ENCODE measurements around the gene CLEC2D.
"Not testable (repeated sequence)": the region's sequence is repeated elsewhere in the genome, so short reads cannot be mapped to it uniquely, and the experiment has no call there.

CLEC2D gene

DNA sequence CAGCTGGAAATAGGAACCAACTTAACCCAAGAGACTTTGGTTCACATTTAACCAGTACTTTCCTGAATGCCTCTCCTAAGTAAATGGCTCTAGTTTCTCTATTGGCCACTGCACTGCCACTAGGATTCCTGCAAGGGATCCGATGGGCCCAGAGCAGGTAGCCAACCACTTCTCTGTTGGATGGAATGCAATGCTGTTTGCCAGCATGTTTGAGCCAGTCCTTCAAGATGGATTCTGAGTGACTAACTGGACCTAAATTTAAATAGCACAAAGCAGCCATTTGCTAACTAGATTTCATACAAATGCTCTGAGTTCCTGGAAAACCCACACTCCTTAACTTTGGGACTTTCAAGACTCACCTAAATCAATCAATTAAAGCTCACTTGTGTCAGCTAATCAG lies 9.5 kb upstream of the CLEC2D start:
- DNase-seq (ENCODE audit: low spot score), result no peak

GRCh38 chr12:9661720-9662119 lies 7.8 kb upstream of the CLEC2D start:
- DNase-seq (ENCODE audit: low spot score), result no peak

DNA sequence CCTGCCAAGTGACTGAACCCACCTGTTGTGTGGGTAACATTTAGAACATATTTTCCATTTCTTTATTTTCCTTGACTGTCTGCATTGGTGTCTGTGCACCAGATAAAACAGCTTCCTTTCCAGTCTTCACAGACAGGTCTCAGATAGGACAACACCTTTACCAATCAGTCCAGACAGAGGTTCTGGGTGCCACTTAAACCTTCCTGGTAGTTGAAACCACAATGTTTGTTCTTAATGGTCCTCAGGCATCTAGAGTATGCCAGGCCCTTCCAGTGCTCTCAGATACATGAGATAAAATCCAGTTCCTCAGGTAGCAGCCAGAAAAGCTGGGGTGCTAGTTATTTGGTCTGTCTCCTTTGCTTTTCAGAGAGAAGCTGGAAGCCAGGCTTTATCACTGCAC lies 7.0 kb upstream of the CLEC2D start:
- DNase-seq (ENCODE audit: low spot score), result no peak

DNA sequence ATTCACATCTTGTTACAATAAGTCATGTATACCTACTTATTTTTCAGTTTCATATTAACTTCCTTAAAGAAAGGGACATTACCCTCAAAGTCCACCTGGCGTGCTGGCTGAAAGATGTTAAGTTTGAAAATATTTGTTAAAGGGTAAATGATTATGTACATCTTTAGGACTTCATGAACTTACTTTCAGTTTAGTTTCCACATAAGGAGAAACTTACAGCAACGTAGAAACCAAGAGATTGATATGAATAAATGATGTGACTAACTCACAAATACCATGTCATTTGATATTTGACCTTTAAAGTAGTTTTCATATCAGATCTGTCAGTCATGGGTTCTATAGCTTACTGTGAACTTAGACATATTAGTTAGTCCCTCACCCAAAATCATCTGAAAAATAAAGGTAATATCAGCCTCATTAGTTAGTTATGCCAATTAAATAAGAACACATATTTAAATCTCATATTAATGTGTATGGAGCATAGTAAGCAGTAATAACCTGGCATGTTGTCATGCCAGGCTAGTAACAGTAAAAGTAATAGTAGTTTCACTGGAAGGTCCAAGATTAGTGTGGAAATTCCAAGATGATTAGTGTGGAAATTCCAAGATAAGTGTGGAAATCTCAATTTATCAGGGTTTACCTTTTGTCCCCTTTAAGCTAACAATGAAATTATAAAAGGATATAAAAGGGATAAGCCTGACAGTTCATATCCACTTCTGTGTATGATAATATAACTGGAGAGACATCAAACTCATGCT lies 1.9 kb upstream of the CLEC2D start:
- no peak for DNase-seq (ENCODE audit: low spot score)

DNA sequence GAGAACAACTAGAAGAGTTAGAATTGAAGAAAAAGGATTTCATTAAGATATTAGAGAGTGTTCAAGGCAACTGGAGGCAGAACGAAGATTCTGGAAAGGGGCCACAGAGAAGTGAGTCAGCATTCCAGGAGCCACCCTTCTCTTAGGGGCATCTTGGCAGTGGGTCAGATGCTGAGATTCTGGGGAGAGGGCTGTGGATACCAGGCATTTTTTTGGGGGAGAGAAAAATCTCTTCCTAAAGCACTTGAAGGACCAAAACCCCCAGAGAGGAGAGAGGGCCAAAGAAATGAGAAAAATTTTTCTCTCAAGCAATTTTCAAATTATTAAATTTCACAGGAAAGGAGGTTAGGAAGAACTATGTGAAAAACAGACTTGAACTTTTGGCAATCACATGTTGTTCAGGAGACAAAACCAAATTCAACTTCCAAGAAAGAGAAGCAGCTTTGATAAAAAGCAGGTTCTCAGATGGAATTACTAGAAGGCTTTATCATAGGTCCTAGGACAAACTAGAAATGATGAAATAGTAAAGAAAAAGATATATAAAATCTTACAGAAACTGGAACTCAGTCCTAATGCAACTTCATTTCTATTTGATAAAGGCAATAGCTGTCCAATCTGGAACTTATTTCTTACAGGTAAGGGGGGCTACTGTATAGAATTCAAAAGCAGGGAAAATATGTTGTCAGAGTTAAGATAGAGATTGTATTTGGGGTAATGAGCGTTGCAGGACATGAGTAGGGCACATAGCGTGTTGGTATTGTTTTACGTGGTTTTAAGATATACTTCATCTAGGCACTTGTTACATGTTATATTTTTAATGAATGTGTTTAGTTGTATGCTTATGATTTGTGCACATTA lies 1.1 kb upstream of the CLEC2D start:
- DNase-seq (ENCODE audit: low spot score), result no peak

GRCh38 chr12:9669019-9669326 lies 540 bp upstream of the CLEC2D start:
- no peak for DNase-seq (ENCODE audit: low spot score)

DNA sequence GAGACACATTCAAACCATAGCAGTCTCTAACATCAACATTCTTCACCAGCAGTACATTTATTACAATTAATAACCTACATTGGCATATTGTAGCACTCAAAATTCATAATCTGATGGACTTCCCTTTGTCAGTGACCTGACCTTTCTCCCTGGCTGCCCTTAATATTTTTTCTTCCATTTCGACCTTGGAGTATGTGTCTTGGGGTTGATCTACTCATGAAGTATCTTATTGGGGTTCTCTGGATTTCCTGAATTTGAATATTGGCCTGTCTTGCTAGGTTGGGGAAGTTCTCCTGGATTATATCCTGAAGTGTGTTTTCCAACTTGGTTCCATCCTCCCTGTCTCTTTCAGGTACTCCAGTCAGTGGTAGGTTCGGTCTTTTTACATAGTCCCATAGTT lies 2.8 kb downstream of the CLEC2D start:
- not testable (repeated sequence) for DNase-seq (ENCODE audit: low spot score)

DNA sequence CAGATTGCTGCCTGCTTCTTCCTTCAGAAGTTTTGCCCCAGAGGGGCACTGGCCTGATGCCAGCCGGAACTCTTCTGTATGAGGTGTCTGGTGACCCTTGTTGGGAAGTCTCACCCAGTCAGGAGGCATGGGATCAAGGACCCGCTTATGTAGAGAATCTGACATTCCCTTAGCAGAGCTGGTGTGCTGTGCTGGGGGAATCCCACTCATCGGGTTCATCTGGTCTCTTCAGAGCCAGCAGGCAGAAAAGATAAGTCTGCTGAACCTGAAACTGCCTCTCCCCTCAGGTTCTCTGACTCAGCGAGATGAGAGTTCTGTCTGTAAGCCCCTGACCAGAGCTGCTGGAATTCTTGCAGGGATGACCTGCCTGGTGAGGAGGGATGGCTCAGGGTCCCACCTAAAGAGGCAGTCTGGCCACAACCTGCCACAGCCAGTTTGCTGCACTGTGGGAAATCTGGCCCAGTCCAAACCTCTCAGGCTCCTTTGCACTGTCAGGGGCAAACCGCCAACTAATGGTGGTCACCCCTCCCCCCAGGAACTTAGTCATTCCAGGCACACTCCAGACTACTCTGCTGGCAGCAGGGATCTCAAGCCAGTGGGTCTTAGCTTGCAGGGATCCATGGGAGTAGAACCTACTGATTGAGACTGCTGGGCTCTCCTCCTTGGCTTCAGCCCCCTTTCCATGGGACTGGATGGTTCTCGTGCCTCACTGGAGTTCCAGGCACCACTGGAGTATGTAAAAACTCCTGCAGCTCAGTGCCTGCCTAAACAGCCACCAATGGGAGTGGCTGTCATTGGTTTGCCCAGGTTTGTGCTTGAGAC lies 4.1 kb downstream of the CLEC2D start:
- DNase-seq (ENCODE audit: low spot score), result no peak

DNA sequence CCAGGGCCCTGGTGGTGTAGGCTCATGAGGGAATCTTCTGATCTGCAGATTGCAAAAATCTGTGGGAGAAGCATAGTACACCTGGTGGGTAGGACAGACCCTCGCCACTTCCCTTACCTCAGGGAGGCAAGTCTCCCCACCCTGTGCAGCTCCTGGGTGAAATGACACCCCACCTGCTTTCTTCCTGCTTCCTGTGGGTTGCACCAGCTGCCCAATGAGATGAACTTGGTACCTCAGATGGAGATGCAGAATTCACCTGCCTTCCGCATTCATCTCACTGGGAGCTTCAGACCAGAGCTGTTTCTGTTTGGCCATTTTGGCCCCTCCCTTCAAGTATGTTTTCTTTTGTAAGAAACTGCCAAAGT lies 4.7 kb downstream of the CLEC2D start:
- DNase-seq (ENCODE audit: low spot score), result no peak

- not testable (repeated sequence) for DNase-seq (ENCODE audit: low spot score)
Measured at GRCh38 chr12:9682508-9682907, 13.0 kb downstream of the CLEC2D start.

GRCh38 chr12:9682949-9683348 lies 13.4 kb downstream of the CLEC2D start:
- not testable (repeated sequence) for DNase-seq (ENCODE audit: low spot score)

- peak; percentile 55 for DNase-seq (ENCODE audit: low spot score)
Measured at GRCh38 chr12:9685366-9685765, 15.9 kb downstream of the CLEC2D start.

GRCh38 chr12:9685915-9686314 lies 16.4 kb downstream of the CLEC2D start:
- no peak for DNase-seq (ENCODE audit: low spot score)

GRCh38 chr12:9687228-9687627 lies 17.7 kb downstream of the CLEC2D start:
- no peak for DNase-seq (ENCODE audit: low spot score)

- no peak for DNase-seq (ENCODE audit: low spot score)
Measured at GRCh38 chr12:9692909-9693308, 23.4 kb downstream of the CLEC2D start.

GRCh38 chr12:9694241-9694640 lies 24.7 kb downstream of the CLEC2D start:
- DNase-seq (ENCODE audit: low spot score), result no peak

DNA sequence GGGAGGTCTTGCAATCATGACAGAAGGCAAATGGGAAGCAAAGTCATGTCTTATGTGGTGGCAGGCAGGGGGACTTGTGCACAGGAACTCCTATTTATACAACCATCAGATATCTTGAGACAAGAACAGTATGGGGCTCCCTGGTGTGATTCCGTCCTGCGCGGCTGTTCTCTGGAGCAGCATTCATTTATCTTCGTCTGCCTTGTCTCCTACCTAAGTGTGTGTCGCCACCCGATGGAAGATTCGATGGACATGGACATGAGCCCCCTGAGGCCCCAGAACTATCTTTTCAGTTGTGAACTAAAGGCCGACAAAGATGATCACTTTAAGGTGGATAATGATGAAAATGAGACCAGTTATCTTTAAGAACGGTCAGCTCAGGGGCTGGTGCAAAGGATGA lies 25.6 kb downstream of the CLEC2D start:
- DNase-seq (ENCODE audit: low spot score), result not testable (repeated sequence)

- DNase-seq (ENCODE audit: low spot score), result not testable (repeated sequence)
Measured at GRCh38 chr12:9695661-9696060, 26.1 kb downstream of the CLEC2D start.

DNA sequence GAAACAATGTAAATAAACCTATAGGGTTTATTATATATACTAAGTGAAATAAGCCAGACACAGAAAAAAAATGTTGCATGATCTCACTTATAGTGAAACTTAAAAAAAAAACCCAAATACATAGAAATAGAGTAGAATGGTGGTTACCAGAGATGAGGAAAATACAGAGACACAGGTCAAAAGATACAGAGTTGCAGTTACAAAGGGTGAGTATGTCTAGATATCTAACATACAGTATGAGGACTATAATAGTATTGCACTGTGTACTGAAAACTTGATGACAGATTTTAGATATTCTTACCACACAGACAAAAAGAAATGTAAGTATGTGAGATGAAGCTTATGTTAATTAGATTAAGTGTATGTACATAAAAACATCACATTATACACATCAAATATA lies 28.1 kb downstream of the CLEC2D start:
- DNase-seq (ENCODE audit: low spot score), result no peak

- DNase-seq (ENCODE audit: low spot score), result no peak
Measured at GRCh38 chr12:9698681-9699080, 29.2 kb downstream of the CLEC2D start.

DNA sequence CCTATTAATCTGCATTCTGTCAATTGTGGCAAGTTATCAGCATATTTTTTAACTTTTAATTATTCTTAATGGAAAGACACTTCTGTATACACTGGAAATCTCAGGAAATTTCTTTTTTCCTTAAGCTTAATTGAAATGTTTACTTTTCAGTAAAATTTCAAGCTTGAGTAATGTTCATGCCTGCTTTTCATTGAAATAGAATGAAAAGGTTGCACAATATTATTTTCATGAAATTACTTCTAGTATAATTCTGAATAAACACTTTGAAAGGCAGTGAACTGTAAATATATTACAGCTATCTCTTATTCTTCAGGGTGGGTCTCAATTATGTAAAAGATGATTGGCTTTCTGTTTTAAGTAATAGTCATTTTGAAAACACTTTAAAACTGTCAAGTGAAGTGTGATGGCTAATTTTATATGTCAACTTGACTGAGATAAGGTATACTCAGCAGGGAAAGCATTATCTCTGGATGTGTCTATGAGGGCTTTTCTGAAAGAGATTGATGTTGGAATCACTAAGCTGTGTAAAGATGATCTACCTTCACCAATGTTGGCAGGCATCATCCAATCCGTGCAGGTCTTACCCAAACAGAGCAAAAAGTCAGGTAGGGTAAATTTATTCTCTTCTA lies 29.9 kb downstream of the CLEC2D start:
- DNase-seq (ENCODE audit: low spot score), result no peak

DNA sequence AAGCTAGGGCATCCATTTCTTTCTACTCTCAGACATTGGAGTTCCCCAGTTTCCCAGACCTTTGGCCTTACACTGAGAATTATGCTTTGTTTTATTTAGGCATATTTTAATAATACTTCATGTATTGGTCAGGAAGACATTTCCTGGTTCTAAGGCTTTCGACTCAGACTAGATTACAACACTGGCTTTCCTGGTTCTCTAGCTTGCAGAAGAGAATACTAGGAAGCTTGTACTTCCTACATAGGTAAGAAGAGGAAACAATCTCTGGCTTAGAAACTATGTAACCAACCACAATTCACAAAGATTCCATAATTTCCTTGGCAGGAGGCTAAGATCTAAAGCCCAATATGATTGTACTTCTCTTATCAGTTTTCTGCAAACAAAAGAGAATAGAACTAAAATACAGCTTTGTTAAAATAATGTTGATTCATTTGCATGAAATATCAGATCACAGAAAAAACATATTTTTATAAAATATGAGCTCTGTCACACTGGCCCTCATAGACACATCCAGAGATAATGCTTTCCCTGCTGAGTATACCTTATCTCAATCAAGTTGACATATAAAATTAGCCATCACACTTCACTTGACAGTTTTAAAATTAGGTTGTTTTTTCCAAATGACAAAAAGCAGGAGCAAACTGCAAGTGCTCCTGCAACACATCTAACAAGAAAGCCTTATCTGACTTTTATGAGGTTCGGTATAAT lies 30.5 kb downstream of the CLEC2D start:
- DNase-seq (ENCODE audit: low spot score), result no peak
